HG02970 (cell line): ENCODE results near the gene UCP3.

Source experiments
- ATAC-seq: cut with Tn5 transposase; IDR thresholded peaks from one replicate; pipeline ENCODE4 v1.9.1; 2021; ENCODE audit warnings: mild to moderate bottlenecking, moderate library complexity, moderate number of reproducible peaks; ENCODE audit not compliant: unreplicated experiment, low FRiP score

Gene UCP3

GRCh38 chr11:73981051-73981805, 27.7 kb downstream of the UCP3 start:
- no peak for ATAC-seq

- no peak for ATAC-seq
These were observed 28.6 kb downstream of the UCP3 start for GRCh38 chr11:73980001-73980961.

GRCh38 chr11:73978576-73979086, 30.3 kb downstream of the UCP3 start:
- ATAC-seq = no peak

DNA sequence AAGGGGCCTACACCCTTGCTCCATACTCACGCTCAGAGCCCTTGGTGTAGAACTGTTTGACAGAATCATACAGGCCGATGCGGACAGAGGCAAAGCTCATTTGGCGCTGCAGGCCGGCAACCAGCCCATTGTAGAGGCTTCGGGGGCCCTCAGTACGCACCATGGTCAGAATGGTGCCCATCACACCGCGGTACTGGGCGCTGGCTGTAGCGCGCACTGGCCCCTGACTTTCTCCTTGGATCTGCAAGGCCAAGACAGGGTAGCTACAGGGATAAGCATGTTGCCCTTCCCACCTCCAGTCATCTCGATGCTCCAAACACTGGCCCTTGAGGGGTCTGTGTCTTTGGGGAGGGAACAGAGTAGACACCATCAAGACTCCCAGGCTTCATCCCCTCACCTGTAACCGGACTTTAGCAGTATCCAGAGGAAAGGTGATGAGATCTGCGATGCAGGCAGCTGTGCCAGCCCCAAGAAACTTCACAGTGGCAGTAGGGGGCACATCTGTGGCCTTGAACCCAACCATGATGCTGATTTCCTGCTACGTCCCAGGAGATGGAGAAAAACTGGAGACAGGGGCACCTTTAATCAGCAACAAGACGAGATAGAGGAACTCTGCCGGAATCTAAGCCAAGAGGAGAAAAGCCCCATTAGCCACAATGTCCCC, 30.9 kb downstream of the UCP3 start:
- ATAC-seq = no peak

- no peak for ATAC-seq
These were observed 32.3 kb downstream of the UCP3 start for GRCh38 chr11:73976451-73977151.

DNA sequence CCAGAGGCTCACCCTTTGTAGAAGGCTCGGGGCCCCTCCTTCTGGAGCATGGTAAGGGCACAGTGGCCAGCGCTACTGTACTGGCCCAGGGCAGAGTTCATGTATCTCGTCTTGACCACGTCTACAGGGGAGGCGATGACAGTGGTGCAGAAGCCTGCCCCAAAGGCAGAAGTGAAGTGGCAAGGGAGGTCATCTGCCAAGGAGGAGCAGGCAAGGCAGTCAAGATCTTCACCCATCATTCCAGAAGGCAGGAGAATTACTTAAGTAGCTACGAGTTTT, 33.5 kb downstream of the UCP3 start:
- no peak for ATAC-seq

DNA sequence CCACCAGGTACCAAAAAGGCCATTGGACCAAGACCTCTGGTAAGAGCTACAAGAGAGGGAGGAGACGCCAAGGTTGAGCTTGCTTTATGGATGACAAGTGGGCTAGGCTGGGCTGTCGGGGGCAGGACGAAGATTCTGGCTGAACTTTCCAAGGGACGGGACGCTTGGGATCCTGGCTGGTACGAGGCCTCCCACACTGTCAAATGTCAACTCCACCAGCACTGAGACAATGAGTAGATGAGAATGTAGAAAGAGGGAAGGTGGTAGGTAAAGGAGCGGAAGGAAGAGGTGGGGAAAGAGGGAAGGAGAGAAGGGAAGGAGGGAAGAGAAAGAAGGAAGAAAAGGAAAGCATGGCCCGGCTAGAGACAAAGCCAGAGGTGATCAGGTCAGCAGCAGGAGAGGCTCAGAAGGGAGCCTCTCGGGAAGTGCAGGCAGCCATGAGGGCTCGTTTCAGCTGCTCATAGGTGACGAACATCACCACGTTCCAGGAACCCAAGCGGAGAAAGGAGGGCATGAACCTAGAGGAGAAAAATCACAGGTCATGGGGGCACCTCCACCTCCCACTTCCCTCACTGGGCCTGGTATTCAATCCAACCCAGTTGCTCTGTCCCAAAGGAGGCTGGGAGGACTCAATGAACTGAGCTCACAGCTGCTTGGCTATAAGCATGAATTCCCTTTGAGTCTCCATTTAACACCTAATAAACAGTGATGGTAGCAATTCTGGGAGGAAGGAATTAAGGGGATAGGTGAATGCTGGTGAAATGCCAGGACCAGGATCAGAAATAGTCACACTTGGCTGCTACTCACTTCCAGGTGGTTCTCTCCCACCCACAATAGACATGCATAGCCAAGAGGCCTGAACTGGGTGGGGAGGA, 34.0 kb downstream of the UCP3 start:
- ATAC-seq = no peak

DNA sequence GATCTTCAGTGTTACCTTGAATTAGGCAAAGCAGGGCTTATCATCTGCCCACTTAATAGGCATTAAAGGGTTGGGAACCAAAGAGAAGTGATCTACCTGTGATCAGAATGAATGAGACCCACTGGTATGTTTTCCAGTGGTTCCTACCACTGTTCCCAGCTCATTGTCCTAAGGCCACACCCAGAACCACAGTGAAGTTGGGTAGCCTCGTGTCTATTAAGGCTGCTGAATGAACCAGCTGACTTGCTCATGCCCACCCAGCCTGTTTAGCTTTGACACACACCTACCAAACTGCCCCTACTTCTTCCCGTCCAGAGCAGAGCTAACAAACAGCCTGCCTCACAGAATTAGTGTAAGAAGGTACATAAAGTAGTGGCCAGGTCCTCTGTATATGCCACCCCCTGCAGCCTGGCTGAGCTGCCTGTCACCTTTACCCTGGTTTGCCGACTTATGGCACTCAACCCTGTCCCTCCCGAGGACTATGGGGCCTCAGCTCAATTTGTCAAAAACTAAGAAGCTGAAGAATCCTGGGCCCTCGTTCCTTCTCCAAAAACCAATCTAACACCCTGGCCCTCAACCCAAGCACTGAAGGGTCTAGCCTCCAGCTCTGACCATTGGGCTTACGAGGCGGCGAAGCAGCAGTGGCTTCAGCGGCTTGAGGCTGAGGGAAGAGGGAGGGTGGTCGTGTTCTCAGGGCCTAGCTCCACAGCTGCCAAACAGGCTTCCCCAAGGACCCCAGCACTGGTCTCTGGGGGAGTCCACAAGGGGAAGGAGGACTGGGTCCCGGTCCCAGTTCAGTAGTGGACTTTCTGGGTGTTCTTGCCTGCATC, 36.0 kb downstream of the UCP3 start:
- ATAC-seq = no peak

DNA sequence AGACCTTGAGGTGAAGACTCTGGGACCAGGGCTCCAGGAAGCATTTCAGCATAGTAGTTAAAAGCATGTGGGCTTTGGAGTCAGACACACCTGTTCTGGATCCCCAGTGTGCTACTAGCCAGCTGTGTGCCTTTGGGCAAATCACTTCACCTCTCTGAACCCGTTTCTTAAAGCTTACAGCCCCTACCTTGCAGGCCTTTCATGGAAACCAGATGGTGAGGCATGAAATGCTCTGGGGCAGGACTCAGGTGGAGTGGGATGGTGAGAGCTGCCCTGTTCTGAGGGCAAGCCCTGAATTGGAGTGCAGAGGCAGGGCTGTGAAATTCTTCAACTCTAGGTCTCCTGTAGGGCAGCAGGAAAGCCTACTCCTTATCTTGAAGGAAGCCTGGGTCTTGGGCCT, 36.7 kb downstream of the UCP3 start:
- ATAC-seq = no peak

- ATAC-seq = no peak
These were observed 37.6 kb downstream of the UCP3 start for GRCh38 chr11:73971175-73971719.

- no peak for ATAC-seq
These were observed 38.7 kb downstream of the UCP3 start for GRCh38 chr11:73969991-73970800.

DNA sequence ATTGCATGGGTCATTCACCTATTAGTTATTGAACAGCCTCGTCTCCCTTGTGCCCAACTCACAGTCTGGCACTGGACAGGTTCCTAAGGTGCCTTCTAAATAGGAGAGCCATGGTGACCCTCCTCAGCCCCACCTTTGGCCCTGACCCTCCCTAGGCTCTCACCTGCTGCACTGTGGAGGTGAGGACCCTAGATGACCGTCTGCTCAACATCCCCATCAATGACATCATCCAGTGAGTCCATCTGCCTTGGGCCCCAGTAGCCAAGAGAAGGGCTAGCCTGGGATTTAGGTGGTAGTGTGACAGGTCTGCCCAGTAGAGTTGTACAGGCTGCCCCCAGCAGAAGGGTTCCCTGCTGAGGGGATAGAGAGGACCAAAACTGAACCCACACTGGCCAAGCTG, 39.8 kb downstream of the UCP3 start:
- no peak for ATAC-seq

GRCh38 chr11:73968356-73968966, 40.4 kb downstream of the UCP3 start:
- no peak for ATAC-seq

- ATAC-seq = no peak
These were observed 43.1 kb downstream of the UCP3 start for GRCh38 chr11:73965764-73966121.

- no peak for ATAC-seq
These were observed 43.7 kb downstream of the UCP3 start for GRCh38 chr11:73965076-73965763.

GRCh38 chr11:73963861-73964260, 45.0 kb downstream of the UCP3 start:
- no peak for ATAC-seq
